ENCODE data around the gene CAPN10. TPM values are rescaled to one million over a fixed set of nuclear protein-coding genes. Genes with fewer than 3 reads are reported as not detected.

CAPN10 gene
- total RNA-seq, 1 donor: 21.0 TPM

- no peak for TF ChIP-seq CTCF (IDR thresholded peaks at IDR 0.05; ENCODE audit: extremely low read depth, low read depth, low read length)
- no peak overlapping the region for H2AFZ ChIP-seq (ENCODE audit: low read length)
- H3K4me2 ChIP-seq (ENCODE audit: insufficient read depth, low read length): no peak overlapping the region
- no peaks in the 10 kb centered on the region for H3K36me3 ChIP-seq (ENCODE audit: insufficient read depth, low read length)
- H3K4me1 ChIP-seq (ENCODE audit: insufficient read depth, low read length): peaks cover 5% of the 10 kb centered on the region
- H3K9me3 ChIP-seq (ENCODE audit: low read depth, low read length): peaks cover 3% of the 10 kb centered on the region
- no peaks in the 10 kb centered on the region for H4K20me1 ChIP-seq (ENCODE audit: insufficient read depth, low read length)
- no peak overlapping the region for H3K4me3 ChIP-seq (ENCODE audit: insufficient read depth, low read length)
- no peaks in the 10 kb centered on the region for H3K79me2 ChIP-seq (ENCODE audit: insufficient read depth, low read length)
- peak; percentile 83 for DNase-seq (ENCODE audit: insufficient read length, low spot score, missing footprints)
- no peak overlapping the region for H3K27ac ChIP-seq (ENCODE audit: low read depth, low read length)
- H3K27me3 ChIP-seq (ENCODE audit: insufficient read depth, low read length): no peaks in the 10 kb centered on the region
Measured at GRCh38 chr2:240628808-240629618, 42.5 kb downstream of the CAPN10 start.

GRCh38 chr2:240629619-240629967 is 43.1 kb downstream of the CAPN10 start:
- no peaks in the 10 kb centered on the region for H3K27me3 ChIP-seq (ENCODE audit: insufficient read depth, low read length)
- H3K9me3 ChIP-seq (ENCODE audit: low read depth, low read length): peaks cover 3% of the 10 kb centered on the region
- H3K4me2 ChIP-seq (ENCODE audit: insufficient read depth, low read length): no peak overlapping the region
- no peak for TF ChIP-seq CTCF (IDR thresholded peaks at IDR 0.05; ENCODE audit: extremely low read depth, low read depth, low read length)
- H2AFZ ChIP-seq (ENCODE audit: low read length): no peak overlapping the region
- no peaks in the 10 kb centered on the region for H4K20me1 ChIP-seq (ENCODE audit: insufficient read depth, low read length)
- no peak overlapping the region for H3K4me3 ChIP-seq (ENCODE audit: insufficient read depth, low read length)
- peaks cover 5% of the 10 kb centered on the region for H3K4me1 ChIP-seq (ENCODE audit: insufficient read depth, low read length)
- H3K79me2 ChIP-seq (ENCODE audit: insufficient read depth, low read length): no peaks in the 10 kb centered on the region
- no peaks in the 10 kb centered on the region for H3K36me3 ChIP-seq (ENCODE audit: insufficient read depth, low read length)
- H3K27ac ChIP-seq (ENCODE audit: low read depth, low read length): no peak overlapping the region
- peak; percentile 72 for DNase-seq (ENCODE audit: insufficient read length, low spot score, missing footprints)

- no peak for TF ChIP-seq CTCF (IDR thresholded peaks at IDR 0.05; ENCODE audit: extremely low read depth, low read depth, low read length)
- Histone ChIP-seq H3K36me3 (ENCODE audit: insufficient read depth, low read length) (no peaks in the 10 kb centered on the region), H3K4me2 (ENCODE audit: insufficient read depth, low read length) (no peak overlapping the region), H3K4me1 (ENCODE audit: insufficient read depth, low read length) (peaks cover 5% of the 10 kb centered on the region), H4K20me1 (ENCODE audit: insufficient read depth, low read length) (no peaks in the 10 kb centered on the region), H3K27me3 (ENCODE audit: insufficient read depth, low read length) (no peaks in the 10 kb centered on the region), H3K27ac (ENCODE audit: low read depth, low read length) (no peak overlapping the region), H3K79me2 (ENCODE audit: insufficient read depth, low read length) (no peaks in the 10 kb centered on the region), H3K9me3 (ENCODE audit: low read depth, low read length) (peaks cover 3% of the 10 kb centered on the region), H2AFZ (ENCODE audit: low read length) (no peak overlapping the region), H3K4me3 (ENCODE audit: insufficient read depth, low read length) (no peak overlapping the region)
- peak; percentile 55 for DNase-seq (ENCODE audit: insufficient read length, low spot score, missing footprints)
Measured at GRCh38 chr2:240629968-240630770, 43.6 kb downstream of the CAPN10 start.

All from osteoblast (primary cell).